Neural cell (in vitro differentiated cells): ENCODE measurements around the gene RTL9. TPM values are rescaled to one million over a fixed set of nuclear protein-coding genes. Genes with fewer than 3 reads are reported as not detected.

Experiments
- H2AFZ ChIP-seq: fragments of 200-600, 300-800 bp; sonication (generic), shearing (Covaris generic); 2 replicates; pipeline ENCODE4 v1.6.0; 2014; ENCODE audit warnings: low read depth, mild to moderate bottlenecking, antibody characterized with exemption, low read length, moderate library complexity
- H3F3A ChIP-seq: fragments of 200-600 bp; shearing (Covaris generic); 2 replicates; pipeline ENCODE4 v1.6.1; 2016; ENCODE audit warnings: mild to moderate bottlenecking, moderate library complexity, mixed read lengths, antibody characterized with exemption, low read length; ENCODE audit not compliant: insufficient read depth, poor library complexity, severe bottlenecking
- H3K27ac ChIP-seq: fragments of 200-600, 300-800 bp; sonication (generic), shearing (Covaris generic); 2 replicates; pipeline ENCODE4 v1.5.1; 2014; ENCODE audit warnings: mild to moderate bottlenecking, low read length, moderate library complexity
- H3K27me3 ChIP-seq: fragments of 300-800, 200-600 bp; sonication (generic), shearing (Covaris generic); 2 replicates; pipeline ENCODE4 v1.6.0; 2014; ENCODE audit warnings: mild to moderate bottlenecking, low read depth, low read length, moderate library complexity; ENCODE audit not compliant: insufficient read depth
- H3K36me3 ChIP-seq: fragments of 300-800, 200-600 bp; sonication (generic), shearing (Covaris generic); 2 replicates; pipeline ENCODE4 v1.5.1; 2014; ENCODE audit warnings: mild to moderate bottlenecking, antibody characterized with exemption, low read length, moderate library complexity; ENCODE audit not compliant: insufficient read depth
- H3K4me2 ChIP-seq: fragments of 300-800, 200-600 bp; sonication (generic), shearing (Covaris generic); 2 replicates; pipeline ENCODE4 v1.6.0; 2014; ENCODE audit warnings: mild to moderate bottlenecking, low read length
- H3K4me3 ChIP-seq: fragments of 300-800, 200-600 bp; sonication (generic), shearing (Covaris generic); 2 replicates; pipeline ENCODE4 v1.5.1; 2014; ENCODE audit warnings: mild to moderate bottlenecking, low read length, moderate library complexity
- H3K79me2 ChIP-seq: fragments of 200-600 bp; shearing (Covaris generic); replicated peaks from 2 replicates; pipeline ENCODE4 v1.6.0; 2014; ENCODE audit warnings: mild to moderate bottlenecking, low read length, moderate library complexity; ENCODE audit not compliant: insufficient read depth
- H3K9ac ChIP-seq: fragments of 300-800, 200-600 bp; sonication (generic), shearing (Covaris generic); 2 replicates; pipeline ENCODE4 v1.6.1; 2016; ENCODE audit warnings: mild to moderate bottlenecking, low read length, mixed read lengths
- H3K9me2 ChIP-seq: fragments of 200-600 bp; shearing (Covaris generic); 2 replicates; pipeline ENCODE4 v1.6.1; 2016; ENCODE audit warnings: mild to moderate bottlenecking, low read length, mixed read lengths; ENCODE audit not compliant: insufficient read depth
- H3K9me3 ChIP-seq: fragments of 200-600, 300-800 bp; sonication (generic), shearing (Covaris generic); 2 replicates; pipeline ENCODE4 v1.6.1; 2016; ENCODE audit warnings: mild to moderate bottlenecking, mixed run types, low read length, moderate library complexity, mixed read lengths
- H4K20me1 ChIP-seq: fragments of 200-600 bp; shearing (Covaris generic); 2 replicates; pipeline ENCODE4 v1.6.1; 2016; ENCODE audit warnings: mild to moderate bottlenecking, mixed run types; ENCODE audit not compliant: insufficient read depth
- EP300 ChIP-seq: fragments of 450-650 bp; conservative IDR thresholded peaks from 2 replicates; pipeline ENCODE4 v1.6.1; 2014; ENCODE audit warnings: antibody characterized with exemption, mild to moderate bottlenecking, moderate library complexity; ENCODE audit not compliant: poor library complexity, severe bottlenecking
- EZH2 ChIP-seq: fragments of 200-600, 300-800 bp; shearing (Covaris generic), sonication (generic); IDR thresholded peaks from 2 replicates; pipeline ENCODE4 v1.6.1; 2014; ENCODE audit warnings: antibody characterized with exemption, low read length, borderline replicate concordance, mild to moderate bottlenecking; ENCODE audit not compliant: insufficient read depth, poor library complexity, severe bottlenecking
- MXI1 ChIP-seq: fragments of 450-650 bp; conservative IDR thresholded peaks from 2 replicates; pipeline ENCODE4 v1.6.1; 2014; ENCODE audit warnings: antibody characterized with exemption, mild to moderate bottlenecking; ENCODE audit not compliant: poor library complexity, severe bottlenecking
- POLR2AphosphoS5 ChIP-seq: IDR thresholded peaks from 2 replicates; pipeline ENCODE4 v1.6.1; 2012
- RAD21 ChIP-seq: fragments of 450-650 bp; conservative IDR thresholded peaks from 2 replicates; pipeline ENCODE4 v1.6.1; 2014; ENCODE audit warnings: antibody characterized with exemption, mild to moderate bottlenecking, moderate library complexity
- SMC3 ChIP-seq: fragments of 450-650 bp; conservative IDR thresholded peaks from 2 replicates; pipeline ENCODE4 v1.6.1; 2014; ENCODE audit warnings: antibody characterized with exemption, mild to moderate bottlenecking, moderate library complexity; ENCODE audit not compliant: poor library complexity
- TAF1 ChIP-seq: IDR thresholded peaks from 2 replicates; pipeline ENCODE4 v1.6.1; 2012; ENCODE audit warnings: low read depth
- polyA plus RNA-seq: library from polyadenylated mRNA; depleted of rRNA; stranded (reverse); fragments of >200 nt; gene quantifications from 2 replicates; pipeline ENCODE4 v1.2.3, GENCODE V29; 2014
- TF ChIP-seq, protein P1 (sequence below): fragments of 450-650 bp; IDR thresholded peaks from 2 replicates; pipeline ENCODE4 v1.5.1; 2014; ENCODE audit warnings: antibody characterized with exemption, mild to moderate bottlenecking, moderate library complexity; ENCODE audit not compliant: poor library complexity, severe bottlenecking
- TF ChIP-seq, protein P2 (sequence below): IDR thresholded peaks from 2 replicates; pipeline ENCODE4 v1.6.1; 2012; ENCODE audit warnings: borderline replicate concordance

RTL9 gene
- polyA plus RNA-seq, 1 donor from 2014 or later: 0.58 TPM

DNA sequence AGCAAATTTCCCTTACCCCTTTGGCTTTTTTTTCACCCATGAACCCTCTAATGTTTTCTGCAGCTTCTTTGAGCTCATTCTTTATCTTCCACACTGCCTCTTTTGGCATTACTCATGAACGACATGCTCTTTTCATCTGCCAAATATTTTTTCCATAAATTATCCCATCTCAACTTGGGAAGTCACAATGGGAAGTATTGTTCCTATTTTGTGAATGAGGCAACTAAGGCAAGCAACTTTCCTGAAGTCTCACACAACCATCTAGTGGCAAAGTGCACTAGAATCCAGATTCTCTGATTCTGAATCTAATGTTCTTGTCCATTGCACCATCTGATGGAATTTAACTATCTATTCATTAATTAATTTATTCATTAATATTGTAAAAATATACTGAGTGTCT lies 625 bp downstream of the RTL9 start:
- H3K4me3 ChIP-seq: no peak overlapping the region
- no peak for TF ChIP-seq EP300
- no peak for TF ChIP-seq MXI1
- H3K9ac ChIP-seq: no peak overlapping the region
- H3K9me2 ChIP-seq: no peaks in the 10 kb centered on the region
- H2AFZ ChIP-seq: no peak overlapping the region
- no peaks in the 10 kb centered on the region for H3K27me3 ChIP-seq
- H3K27ac ChIP-seq: no peak overlapping the region
- no peak overlapping the region for H3K4me2 ChIP-seq
- H3K9me3 ChIP-seq: no peaks in the 10 kb centered on the region
- H3K36me3 ChIP-seq: no peaks in the 10 kb centered on the region
- H4K20me1 ChIP-seq: no peaks in the 10 kb centered on the region
- H3K79me2 ChIP-seq: no peaks in the 10 kb centered on the region
- H3F3A ChIP-seq: no peaks in the 10 kb centered on the region

GRCh38 chrX:110363244-110363643 lies 4.6 kb downstream of the RTL9 start:
- Histone ChIP-seq H3K27ac (no peak overlapping the region), H3K79me2 (no peaks in the 10 kb centered on the region)

More at GRCh38 chrX:110363244-110363643, 4.6 kb downstream of the RTL9 start:
- H2AFZ ChIP-seq: no peak overlapping the region
- no peaks in the 10 kb centered on the region for H4K20me1 ChIP-seq
- no peak overlapping the region for H3K9ac ChIP-seq
- H3K9me2 ChIP-seq: no peaks in the 10 kb centered on the region
- TF ChIP-seq EZH2 (no peak), TAF1 (no peak), RAD21 (no peak), EP300 (no peak), POLR2AphosphoS5 (no peak), MXI1 (no peak), SMC3 (no peak)
- TF ChIP-seq, protein P1, sequence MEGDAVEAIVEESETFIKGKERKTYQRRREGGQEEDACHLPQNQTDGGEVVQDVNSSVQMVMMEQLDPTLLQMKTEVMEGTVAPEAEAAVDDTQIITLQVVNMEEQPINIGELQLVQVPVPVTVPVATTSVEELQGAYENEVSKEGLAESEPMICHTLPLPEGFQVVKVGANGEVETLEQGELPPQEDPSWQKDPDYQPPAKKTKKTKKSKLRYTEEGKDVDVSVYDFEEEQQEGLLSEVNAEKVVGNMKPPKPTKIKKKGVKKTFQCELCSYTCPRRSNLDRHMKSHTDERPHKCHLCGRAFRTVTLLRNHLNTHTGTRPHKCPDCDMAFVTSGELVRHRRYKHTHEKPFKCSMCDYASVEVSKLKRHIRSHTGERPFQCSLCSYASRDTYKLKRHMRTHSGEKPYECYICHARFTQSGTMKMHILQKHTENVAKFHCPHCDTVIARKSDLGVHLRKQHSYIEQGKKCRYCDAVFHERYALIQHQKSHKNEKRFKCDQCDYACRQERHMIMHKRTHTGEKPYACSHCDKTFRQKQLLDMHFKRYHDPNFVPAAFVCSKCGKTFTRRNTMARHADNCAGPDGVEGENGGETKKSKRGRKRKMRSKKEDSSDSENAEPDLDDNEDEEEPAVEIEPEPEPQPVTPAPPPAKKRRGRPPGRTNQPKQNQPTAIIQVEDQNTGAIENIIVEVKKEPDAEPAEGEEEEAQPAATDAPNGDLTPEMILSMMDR: no peak
- TF ChIP-seq, protein P2, sequence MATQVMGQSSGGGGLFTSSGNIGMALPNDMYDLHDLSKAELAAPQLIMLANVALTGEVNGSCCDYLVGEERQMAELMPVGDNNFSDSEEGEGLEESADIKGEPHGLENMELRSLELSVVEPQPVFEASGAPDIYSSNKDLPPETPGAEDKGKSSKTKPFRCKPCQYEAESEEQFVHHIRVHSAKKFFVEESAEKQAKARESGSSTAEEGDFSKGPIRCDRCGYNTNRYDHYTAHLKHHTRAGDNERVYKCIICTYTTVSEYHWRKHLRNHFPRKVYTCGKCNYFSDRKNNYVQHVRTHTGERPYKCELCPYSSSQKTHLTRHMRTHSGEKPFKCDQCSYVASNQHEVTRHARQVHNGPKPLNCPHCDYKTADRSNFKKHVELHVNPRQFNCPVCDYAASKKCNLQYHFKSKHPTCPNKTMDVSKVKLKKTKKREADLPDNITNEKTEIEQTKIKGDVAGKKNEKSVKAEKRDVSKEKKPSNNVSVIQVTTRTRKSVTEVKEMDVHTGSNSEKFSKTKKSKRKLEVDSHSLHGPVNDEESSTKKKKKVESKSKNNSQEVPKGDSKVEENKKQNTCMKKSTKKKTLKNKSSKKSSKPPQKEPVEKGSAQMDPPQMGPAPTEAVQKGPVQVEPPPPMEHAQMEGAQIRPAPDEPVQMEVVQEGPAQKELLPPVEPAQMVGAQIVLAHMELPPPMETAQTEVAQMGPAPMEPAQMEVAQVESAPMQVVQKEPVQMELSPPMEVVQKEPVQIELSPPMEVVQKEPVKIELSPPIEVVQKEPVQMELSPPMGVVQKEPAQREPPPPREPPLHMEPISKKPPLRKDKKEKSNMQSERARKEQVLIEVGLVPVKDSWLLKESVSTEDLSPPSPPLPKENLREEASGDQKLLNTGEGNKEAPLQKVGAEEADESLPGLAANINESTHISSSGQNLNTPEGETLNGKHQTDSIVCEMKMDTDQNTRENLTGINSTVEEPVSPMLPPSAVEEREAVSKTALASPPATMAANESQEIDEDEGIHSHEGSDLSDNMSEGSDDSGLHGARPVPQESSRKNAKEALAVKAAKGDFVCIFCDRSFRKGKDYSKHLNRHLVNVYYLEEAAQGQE: no peak
- no peak overlapping the region for H3K4me2 ChIP-seq
- H3K27me3 ChIP-seq: no peaks in the 10 kb centered on the region
- no peak overlapping the region for H3K4me3 ChIP-seq
- no peaks in the 10 kb centered on the region for H3K9me3 ChIP-seq
- H3K36me3 ChIP-seq: no peaks in the 10 kb centered on the region
- no peaks in the 10 kb centered on the region for H3F3A ChIP-seq
